Endodermal cell (in vitro differentiated cells): ENCODE data around the gene PSMB5. TPM values are rescaled to one million over a fixed set of nuclear protein-coding genes. Genes with fewer than 3 reads are reported as not detected.

Experiments
- DNase-seq: peaks from one replicate; pipeline ENCODE4 v3.0.0-alpha.2; 2017
- H3K27ac ChIP-seq: 2 replicates; pipeline ENCODE4 v1.5.1; 2013; ENCODE audit warnings: mild to moderate bottlenecking, low read depth, low read length, moderate library complexity
- H3K27me3 ChIP-seq: 2 replicates; pipeline ENCODE4 v1.6.1; 2013; ENCODE audit warnings: mild to moderate bottlenecking, low read length, moderate library complexity; ENCODE audit not compliant: insufficient read depth, control insufficient read depth, poor library complexity, severe bottlenecking
- H3K36me3 ChIP-seq: 2 replicates; pipeline ENCODE4 v1.7.0; 2013; ENCODE audit warnings: mild to moderate bottlenecking, low read length, moderate library complexity; ENCODE audit not compliant: control insufficient read depth, insufficient read depth
- H3K4me1 ChIP-seq: one replicate; pipeline ENCODE4 v1.7.0; 2013; ENCODE audit warnings: low read length; ENCODE audit not compliant: control insufficient read depth, insufficient read depth
- H3K4me3 ChIP-seq: 2 replicates; pipeline ENCODE4 v1.5.1; 2013; ENCODE audit warnings: mild to moderate bottlenecking, low read length, moderate library complexity
- H3K9ac ChIP-seq: 2 replicates; pipeline ENCODE4 v1.6.1; 2013; ENCODE audit warnings: mild to moderate bottlenecking, low read length, moderate library complexity; ENCODE audit not compliant: poor library complexity, severe bottlenecking; ENCODE audit errors: extremely low read depth
- H3K9me3 ChIP-seq: 2 replicates; pipeline ENCODE4 v1.6.1; 2013; ENCODE audit warnings: mild to moderate bottlenecking, low read length, moderate library complexity; ENCODE audit not compliant: control insufficient read depth
- H3K27ac Mint-ChIP-seq: 2 replicates; pipeline ENCODE4 v1.8.0; 2020; ENCODE audit warnings: mixed read lengths
- H3K27me3 Mint-ChIP-seq: 2 replicates; pipeline ENCODE4 v1.8.0; 2021; ENCODE audit warnings: mild to moderate bottlenecking, mixed read lengths; ENCODE audit not compliant: insufficient read depth
- H3K36me3 Mint-ChIP-seq: 2 replicates; pipeline ENCODE4 v1.8.0; 2020; ENCODE audit warnings: low read depth, mixed read lengths
- H3K4me1 Mint-ChIP-seq: 2 replicates; pipeline ENCODE4 v1.8.0; 2020; ENCODE audit warnings: mixed read lengths
- H3K4me3 Mint-ChIP-seq: 2 replicates; pipeline ENCODE4 v1.8.0; 2020; ENCODE audit warnings: mild to moderate bottlenecking, moderate library complexity, mixed read lengths
- H3K9me3 Mint-ChIP-seq: 2 replicates; pipeline ENCODE4 v1.8.0; 2020; ENCODE audit warnings: mild to moderate bottlenecking, mixed read lengths
- CTCF ChIP-seq: fragments of 200-600 bp; sonication (generic); conservative IDR thresholded peaks from 2 replicates; pipeline ENCODE4 v1.5.0; 2021; ENCODE audit warnings: antibody characterized with exemption, mild to moderate bottlenecking
- WGBS, 2 experiments: methylation state at CpG; one replicate each; pipeline versions ENCODE4 v1.1.5 to v1.1.7; 2013; ENCODE audit warnings: missing lambda C conversion rate in 2 of 2, mixed read lengths in 1 of 2; ENCODE audit not compliant: insufficient coverage in 1 of 2, insufficient read length in 1 of 2; 5-methylcytosine and 5-hydroxymethylcytosine counted together
- total RNA-seq, 2 donors: library from RNA; stranded (reverse); fragmentation: NEBNext Ultra II Directional in 1 of 2; extraction: Animal tissue kit (Norgen Biotek cat#: 25700) in 1 of 2; gene quantifications; 2 replicates in 1 of 2; 3 replicates in 1 of 2; pipeline ENCODE4 v1.2.1, GENCODE V29; 2021

Gene PSMB5
- total RNA-seq, 2 donors from 2014 or later = 227 to 257 TPM

GRCh38 chr14:23054000-23054811 lies 19.5 kb upstream of the PSMB5 start:
- H3K4me3 Mint-ChIP-seq = no peak overlapping the region
- TF ChIP-seq CTCF = peak; percentile 66
- no peaks in the 10 kb centered on the region for H3K4me1 ChIP-seq
- peaks cover 23% of the 10 kb centered on the region for H3K36me3 Mint-ChIP-seq
- H3K27me3 Mint-ChIP-seq = no peaks in the 10 kb centered on the region
- no peaks in the 10 kb centered on the region for H3K9me3 Mint-ChIP-seq
- H3K27ac Mint-ChIP-seq = no peak overlapping the region
- DNase-seq = peak; percentile 73
- WGBS, 2 experiments = 83 to 89% methylated on average over 7 to 17 of the region's 17 CpGs
- no peak overlapping the region for H3K9ac ChIP-seq
- no peak overlapping the region for H3K27ac ChIP-seq
- no peak overlapping the region for H3K4me3 ChIP-seq
- no peaks in the 10 kb centered on the region for H3K27me3 ChIP-seq
- no peaks in the 10 kb centered on the region for H3K9me3 ChIP-seq
- peaks cover 35% of the 10 kb centered on the region for H3K36me3 ChIP-seq
- peaks cover 14% of the 10 kb centered on the region for H3K4me1 Mint-ChIP-seq

GRCh38 chr14:23053426-23053825 lies 18.7 kb upstream of the PSMB5 start:
- H3K4me1 Mint-ChIP-seq = peaks cover 14% of the 10 kb centered on the region
- TF ChIP-seq CTCF = no peak

GRCh38 chr14:23052671-23053070 lies 18.0 kb upstream of the PSMB5 start:
- WGBS, 2 experiments = 33 to 69% methylated on average over 1 to 3 of the region's 3 CpGs
- Mint-ChIP-seq H3K36me3 (peaks cover 28% of the 10 kb centered on the region), H3K4me3 (no peak overlapping the region), H3K27ac (peak overlapping the region; percentile 80), H3K4me1 (peaks cover 14% of the 10 kb centered on the region), H3K9me3 (peaks cover 2% of the 10 kb centered on the region), H3K27me3 (no peaks in the 10 kb centered on the region)
- Histone ChIP-seq H3K4me1 (no peaks in the 10 kb centered on the region), H3K27ac (no peak overlapping the region), H3K9me3 (no peaks in the 10 kb centered on the region), H3K36me3 (peaks cover 31% of the 10 kb centered on the region), H3K9ac (no peak overlapping the region), H3K4me3 (no peak overlapping the region), H3K27me3 (no peaks in the 10 kb centered on the region)
- TF ChIP-seq CTCF = no peak
- DNase-seq = peak; percentile 34

More at GRCh38 chr14:23053426-23053825, 18.7 kb upstream of the PSMB5 start:
- Mint-ChIP-seq H3K27ac (no peak overlapping the region), H3K27me3 (no peaks in the 10 kb centered on the region), H3K9me3 (peaks cover under 1% of the 10 kb centered on the region), H3K36me3 (peaks cover 26% of the 10 kb centered on the region), H3K4me3 (no peak overlapping the region)
- Histone ChIP-seq H3K27ac (no peak overlapping the region), H3K36me3 (peaks cover 31% of the 10 kb centered on the region), H3K4me1 (no peaks in the 10 kb centered on the region), H3K9me3 (no peaks in the 10 kb centered on the region), H3K27me3 (no peaks in the 10 kb centered on the region), H3K4me3 (no peak overlapping the region), H3K9ac (no peak overlapping the region)
- 91 to 98% methylated on average over 8 to 10 of the region's 10 CpGs for WGBS, 2 experiments
- DNase-seq = peak; percentile 38
